ENCODE measurements around the gene CYP46A1.

CYP46A1 gene

GRCh38 chr14:99730876-99731546 lies 46.9 kb downstream of the CYP46A1 start:
- no peak for DNase-seq (ENCODE audit: low read depth)

DNA sequence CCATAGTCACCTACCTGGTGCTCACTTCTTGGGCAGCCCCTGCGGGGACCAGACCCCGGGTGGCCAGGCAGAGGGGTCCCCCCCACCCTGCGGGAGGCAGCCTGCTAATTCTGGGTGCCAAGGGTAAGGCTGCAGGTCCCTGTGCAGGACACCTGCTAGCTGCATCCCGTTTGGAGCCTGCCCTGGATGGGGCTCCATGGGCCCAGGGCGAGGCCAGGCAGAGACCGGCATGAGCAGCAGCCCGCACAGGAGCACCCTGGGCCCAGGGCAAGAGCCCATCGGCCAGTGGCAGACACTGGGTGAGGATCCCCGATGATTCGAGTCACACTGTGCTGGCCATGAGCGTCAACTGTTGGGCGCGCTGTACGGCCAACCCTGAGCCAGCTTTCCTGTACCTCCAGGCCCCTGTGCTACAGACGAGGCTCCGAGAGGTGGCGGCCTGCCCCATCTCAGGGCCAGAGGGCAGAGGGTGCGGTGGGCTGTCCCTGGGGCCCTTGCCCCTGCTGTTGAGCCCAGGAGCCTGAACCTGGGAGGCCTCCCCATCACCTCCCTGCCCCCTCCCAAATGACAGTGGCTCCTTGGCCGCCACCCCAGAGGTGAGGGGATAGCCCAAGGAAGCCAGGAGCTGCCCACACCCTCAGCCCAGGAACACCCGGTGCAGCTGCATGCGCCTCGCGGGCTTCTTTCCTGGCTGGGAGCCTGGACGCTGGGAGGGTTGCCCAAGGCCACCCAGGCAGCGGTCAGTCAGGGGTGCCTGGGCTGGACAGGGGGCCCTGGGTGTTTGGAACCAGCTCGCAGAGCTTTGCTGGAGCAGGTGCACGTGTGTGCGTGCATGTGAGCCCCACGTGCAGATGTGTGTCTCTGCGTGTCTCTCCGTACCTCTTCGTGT lies 47.7 kb downstream of the CYP46A1 start:
- no peak for DNase-seq (ENCODE audit: low read depth)

- no peak for DNase-seq (ENCODE audit: low read depth)
Measured at GRCh38 chr14:99732436-99733210, 48.5 kb downstream of the CYP46A1 start.

DNA sequence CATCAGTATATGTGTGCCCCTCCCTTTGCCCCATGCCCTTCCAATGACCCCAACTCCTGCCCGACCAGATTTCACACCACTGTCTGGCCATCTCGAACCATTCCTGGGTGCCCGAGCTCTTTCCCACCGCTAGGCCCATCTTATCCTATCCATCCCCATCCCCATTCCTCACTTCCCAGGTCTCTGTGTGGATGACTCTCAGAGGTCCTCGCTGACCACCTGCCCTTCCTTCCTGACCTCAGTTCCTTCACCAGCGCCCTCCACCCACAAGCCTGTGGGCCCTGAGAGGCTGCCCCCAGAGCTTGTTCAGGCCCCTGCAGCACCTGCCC lies 49.1 kb downstream of the CYP46A1 start:
- DNase-seq (ENCODE audit: low read depth) = no peak

DNA sequence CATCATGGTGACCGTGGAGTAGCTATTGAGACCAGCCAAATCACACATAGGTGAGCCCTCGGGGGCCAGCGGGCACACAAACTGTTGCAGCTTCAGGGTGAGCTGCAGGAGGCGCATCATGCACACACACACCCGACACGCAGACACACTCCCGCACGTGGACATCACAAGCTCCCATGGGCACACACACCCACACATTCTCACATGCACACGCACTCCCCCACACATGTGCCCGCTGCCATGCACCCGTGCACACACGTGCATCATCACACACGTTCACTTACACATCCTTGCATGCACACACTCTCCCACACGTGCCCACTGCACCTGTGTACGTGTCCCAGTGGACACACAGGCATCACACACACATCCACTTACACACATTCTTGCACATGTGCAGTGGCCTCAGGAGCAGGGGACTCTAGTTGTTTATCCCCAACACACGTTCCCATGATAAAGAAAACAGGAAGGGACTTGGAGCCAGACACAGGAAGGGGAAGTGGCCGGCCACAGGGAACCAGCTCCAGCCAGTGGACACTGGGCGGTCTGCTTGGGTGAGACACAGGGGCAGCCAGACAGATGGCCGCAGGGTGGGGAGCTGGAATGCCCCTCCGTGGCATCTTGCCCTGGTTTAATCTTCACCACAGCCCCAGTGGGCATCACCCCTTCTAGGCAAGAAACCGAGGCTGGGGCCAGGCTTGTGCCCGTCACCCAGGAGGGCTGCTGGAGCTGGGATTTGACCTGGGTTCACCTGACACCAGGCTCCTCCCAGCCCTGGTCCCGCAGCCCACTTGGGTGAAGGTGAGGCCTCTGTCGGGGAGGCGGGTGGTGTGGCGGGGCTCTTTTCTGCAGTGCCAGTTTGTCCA lies 49.7 kb downstream of the CYP46A1 start:
- DNase-seq (ENCODE audit: low read depth) = no peak

DNA sequence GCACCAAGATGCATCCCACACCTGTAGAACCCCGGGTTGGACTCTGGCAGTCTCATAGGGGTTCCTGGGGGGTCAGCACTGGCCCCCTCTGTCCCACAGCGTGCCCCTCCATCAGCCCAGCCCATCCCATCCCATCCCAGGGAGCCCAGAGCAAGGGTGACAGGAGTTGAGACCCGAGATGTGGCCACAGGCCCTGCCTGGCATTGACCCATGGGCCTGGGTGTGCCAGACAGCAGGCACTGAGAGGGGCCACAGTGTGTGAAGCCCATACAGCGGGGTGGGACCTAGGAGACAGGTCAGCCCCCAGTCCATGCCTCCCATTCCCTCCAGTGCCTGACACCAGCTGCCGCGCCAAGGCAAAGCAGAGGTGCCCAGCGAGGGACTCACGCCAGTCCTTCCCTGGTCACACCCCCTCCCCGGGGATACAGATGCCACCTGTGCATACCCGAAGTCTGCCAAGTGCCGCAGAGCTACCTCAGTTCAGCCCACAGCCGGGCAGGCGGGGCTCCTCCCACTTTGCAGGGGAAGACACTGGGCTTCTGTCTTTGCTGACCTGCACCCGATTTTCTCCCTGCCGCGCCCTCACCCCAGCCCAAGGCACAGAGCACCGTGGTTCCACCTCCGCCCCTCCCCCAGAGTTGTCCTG lies 50.4 kb downstream of the CYP46A1 start:
- DNase-seq (ENCODE audit: low read depth) = no peak

DNA sequence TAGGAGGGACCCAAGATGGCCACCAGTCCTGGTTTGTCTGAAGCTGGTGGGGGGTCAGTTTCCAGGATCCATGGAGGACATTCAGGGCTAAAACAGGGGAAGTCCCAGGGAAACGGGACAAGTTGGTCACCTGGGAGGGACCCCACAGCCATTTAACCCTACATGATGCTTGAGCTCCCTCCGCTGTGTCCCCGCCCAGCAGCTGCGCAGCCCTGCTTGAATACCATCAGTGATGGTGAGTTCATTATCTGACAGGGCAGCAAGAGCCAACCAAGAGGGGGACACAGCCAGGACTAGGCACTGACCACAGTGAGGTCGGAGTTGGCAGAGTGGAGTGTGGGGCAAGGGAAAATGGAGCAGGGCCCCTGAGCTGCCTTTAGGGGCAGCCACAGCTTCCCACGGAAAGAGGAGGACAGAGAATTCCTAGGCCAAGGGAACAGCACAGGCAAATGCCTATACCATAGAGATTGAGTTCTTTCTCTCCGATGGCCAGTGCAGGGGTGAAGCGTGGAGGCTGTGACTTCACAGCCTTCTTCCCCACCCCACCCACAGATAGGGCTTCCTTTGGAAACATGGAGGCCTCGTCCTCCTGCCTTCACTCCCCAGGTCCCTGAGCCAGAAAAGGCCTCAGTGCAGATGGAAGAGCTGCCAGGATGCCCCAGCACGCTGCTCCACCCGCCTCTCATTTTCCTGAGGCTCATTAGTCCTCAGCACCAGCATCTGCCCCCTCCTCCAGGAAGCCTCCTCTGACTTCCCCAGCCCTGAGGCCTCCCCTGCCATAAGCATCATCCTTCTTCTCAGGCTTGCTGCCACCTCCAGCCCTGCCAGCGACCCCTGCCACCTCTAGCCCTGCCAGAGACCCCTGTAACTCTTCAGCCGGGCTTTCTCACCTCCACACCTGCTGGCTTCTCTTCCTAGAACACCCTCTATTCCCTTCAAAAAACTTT lies 51.4 kb downstream of the CYP46A1 start:
- DNase-seq (ENCODE audit: low read depth) = no peak

DNA sequence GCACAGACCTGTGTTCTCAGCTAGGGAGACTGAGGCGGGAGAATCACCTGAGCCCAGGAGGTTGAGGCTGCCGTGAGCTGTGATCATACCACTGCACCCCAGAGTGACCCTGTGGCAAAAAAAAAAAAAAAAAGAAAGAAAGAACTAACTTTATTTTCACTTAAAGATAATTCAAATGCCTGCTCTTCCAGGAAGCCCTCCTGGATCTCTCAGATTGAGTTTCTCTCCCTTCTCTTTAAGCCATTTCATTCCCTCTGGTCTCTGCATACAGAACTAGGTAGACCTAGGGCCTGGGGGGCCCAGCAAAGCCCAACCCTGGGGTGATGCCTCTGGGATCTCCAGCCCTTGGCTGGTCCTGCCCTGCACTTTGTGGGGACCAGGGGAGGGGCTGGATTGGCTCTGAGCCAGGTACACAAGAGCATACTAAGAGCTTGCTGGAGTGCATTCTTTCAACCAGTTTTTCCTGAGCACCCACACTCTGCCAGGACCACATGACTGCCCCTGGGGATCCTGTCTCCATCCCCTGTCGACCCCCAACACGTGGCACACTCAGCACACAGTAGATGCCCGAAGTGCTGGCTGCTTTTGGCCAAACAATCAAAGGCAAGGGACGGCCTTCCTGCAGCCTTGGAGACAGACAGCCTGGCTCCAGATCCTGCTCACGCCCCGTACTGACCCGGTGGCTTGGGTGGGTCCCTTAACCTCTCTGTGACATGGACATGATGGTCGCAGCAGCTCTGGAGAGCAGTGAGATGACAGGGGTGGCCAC lies 52.7 kb downstream of the CYP46A1 start:
- DNase-seq (ENCODE audit: low read depth) = no peak

DNA sequence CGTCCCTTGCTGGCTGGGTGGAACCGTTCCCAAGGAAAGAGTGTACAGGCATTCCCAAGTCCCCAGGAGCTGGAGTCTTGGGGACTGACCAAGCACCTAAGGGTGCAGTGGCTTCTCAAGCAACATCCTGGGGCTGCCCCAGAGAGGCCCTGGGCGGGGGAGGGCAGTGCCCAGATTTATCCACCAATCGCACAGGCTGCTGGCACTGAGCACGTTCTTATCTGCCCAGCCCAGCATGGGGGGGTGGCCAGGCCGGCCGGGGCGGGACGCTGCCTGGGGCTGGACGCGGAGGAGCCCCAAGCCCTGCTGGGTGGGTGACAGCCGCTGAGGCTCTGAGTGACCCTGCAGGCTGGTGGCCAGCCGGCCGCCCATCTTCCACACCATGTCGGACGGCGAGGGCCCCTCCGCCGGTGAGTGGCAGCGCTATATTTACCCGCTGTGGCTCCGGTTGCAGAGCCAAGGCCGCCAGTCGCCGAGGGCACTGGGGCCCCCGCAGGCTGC lies 53.4 kb downstream of the CYP46A1 start:
- no peak for DNase-seq (ENCODE audit: low read depth)

- DNase-seq (ENCODE audit: low read depth) = no peak
Measured at GRCh38 chr14:99737956-99738667, 54.0 kb downstream of the CYP46A1 start.

- DNase-seq (ENCODE audit: low read depth) = no peak
Measured at GRCh38 chr14:99740411-99740810, 56.3 kb downstream of the CYP46A1 start.

DNA sequence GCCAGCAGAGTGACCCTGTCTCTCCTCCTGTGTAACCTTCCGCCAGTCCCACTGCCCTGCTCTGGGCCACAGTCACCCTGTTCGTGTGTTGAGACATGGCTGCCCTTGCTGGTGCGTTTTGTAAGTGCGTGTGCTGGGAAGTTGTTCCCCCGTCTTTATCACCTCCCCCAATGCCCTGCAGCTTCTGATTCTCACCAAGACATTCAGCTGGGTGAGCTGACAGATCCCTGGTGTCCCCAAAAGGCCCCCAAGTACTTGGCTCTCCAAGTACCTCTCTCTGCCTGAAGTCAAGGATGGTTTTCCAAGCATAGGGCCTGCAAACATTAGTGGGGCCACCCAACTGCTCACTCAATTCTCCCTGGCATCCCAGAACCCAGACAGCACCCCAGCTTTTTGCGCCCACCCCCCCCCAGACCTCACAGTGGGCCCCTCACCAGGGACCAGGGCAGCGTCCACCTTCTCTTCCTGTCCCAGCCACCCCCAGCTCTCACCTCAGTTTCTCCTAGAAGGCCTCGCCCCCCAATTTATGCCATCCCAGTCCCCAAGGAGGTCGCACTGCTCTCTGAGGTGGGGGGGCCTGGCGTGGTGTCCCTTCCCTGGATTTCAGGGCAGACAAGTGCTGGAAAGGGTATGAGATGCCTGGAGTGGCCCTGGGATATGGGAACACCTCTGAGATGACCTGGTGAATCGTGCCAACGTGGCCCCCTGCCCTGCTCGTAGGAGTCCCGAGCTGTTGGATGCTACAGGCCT lies 57.3 kb downstream of the CYP46A1 start:
- DNase-seq (ENCODE audit: low read depth) = no peak

GRCh38 chr14:99742074-99742473 lies 58.0 kb downstream of the CYP46A1 start:
- no peak for DNase-seq (ENCODE audit: low read depth)

DNA sequence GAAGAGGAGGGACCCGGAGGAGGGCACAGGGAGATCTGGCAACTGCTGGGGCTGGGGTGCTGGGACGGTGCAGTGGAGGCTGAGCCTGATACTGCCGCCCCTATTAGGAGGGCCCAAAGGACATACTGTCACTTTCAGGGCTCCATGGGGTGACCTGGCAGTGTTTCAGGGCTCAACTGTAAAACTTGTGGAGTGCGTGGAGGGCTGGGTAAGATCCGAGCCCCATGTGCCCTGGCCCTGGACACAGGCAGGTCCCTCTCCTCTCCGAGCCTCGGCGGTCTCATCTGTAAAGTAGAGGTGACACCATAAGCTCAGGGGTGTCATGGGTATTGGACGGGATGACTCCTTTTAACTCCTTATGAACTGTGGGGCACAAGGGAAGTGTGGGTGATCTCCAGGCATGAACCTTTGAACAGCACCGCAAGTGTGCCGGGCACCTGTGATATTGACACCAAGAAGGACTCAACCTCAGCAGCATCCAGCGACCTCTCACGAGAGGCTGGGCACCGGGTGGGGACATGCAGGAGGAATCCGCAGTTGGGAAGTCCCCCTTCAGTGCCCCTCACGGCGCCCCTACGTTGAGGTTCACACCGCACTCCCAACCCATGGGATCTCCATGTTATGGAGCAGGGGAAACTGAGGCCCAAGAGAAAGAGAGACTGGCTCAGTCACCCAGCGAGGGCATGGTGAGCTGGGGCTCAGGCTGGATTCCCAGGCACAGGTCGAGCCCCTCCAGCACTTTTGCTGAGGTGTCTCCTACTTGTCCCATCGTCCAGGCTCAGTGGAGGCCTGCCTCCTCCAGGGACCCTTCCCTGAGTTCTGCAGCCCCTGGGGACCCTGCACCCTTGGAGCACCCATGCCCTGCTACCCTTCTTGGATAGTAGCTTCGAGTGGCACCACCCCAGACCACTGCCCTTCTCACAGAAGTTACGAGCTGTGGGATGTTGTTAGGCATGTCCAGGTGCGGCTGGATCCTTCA lies 58.7 kb downstream of the CYP46A1 start:
- DNase-seq (ENCODE audit: low read depth) = no peak

GRCh38 chr14:99744199-99744872 lies 60.2 kb downstream of the CYP46A1 start:
- no peak for DNase-seq (ENCODE audit: low read depth)

DNA sequence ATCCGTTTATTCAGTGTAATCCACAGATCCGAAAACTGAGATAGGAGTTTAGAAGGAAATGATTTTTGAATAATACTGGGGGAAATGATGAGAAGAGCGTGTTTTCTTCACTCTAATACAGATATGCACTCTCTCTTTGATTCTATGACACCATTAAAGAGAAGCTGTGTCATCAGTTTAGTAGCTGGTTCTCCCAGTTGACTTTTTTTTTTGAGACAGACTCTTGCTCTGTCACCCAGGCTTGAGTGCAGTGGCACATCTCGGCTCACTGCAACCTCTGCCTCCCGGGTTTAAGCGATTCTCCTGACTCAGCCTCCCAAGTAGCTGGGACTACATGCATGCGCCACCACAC lies 60.8 kb downstream of the CYP46A1 start:
- DNase-seq (ENCODE audit: low read depth) = no peak

Data from stimulated activated CD8-positive, alpha-beta memory T cell treated with anti-CD3 and anti-CD28 coated beads, Interleukin-12 subunit alpha, Interleukin-12 subunit beta, amount 100 ng/mL, for 1 hour (primary cell).